GM20431 (cell line): ENCODE results near the gene ARSI.

ENCODE experiments used
- in situ Hi-C: fragments of 300-500 bp; cut with MseI, MboI; formaldehyde crosslinking; loops from one replicate; pipeline ENCODE4 v1.15.0; 2020; ENCODE audit warnings: low sequenced_read_pairs; ENCODE audit not compliant: unreplicated experiment

Gene ARSI

GRCh38 chr5:150302301-150303069, at the start of gene ARSI:
ARSI (minus strand) TSS chr5:150302905; CDS start chr5:150302373, 532 bp downstream.
- in situ Hi-C loops, result no loop called here

GRCh38 chr5:150350524-150351344, 48.0 kb upstream of the ARSI start:
- in situ Hi-C loops, result no loop called here

- in situ Hi-C loops, result no loop called here
Measured at GRCh38 chr5:150349681-150350275, 47.1 kb upstream of the ARSI start.

- in situ Hi-C loops, result no loop called here
Measured at GRCh38 chr5:150347451-150347850, 44.7 kb upstream of the ARSI start.

- in situ Hi-C loops, result no loop called here
Measured at GRCh38 chr5:150347003-150347402, 44.3 kb upstream of the ARSI start.

- in situ Hi-C loops, result no loop called here
Measured at GRCh38 chr5:150346592-150346991, 43.9 kb upstream of the ARSI start.

- in situ Hi-C loops, result no loop called here
Measured at GRCh38 chr5:150345716-150346115, 43.0 kb upstream of the ARSI start.

- in situ Hi-C loops, result no loop called here
Measured at GRCh38 chr5:150343994-150344631, 41.4 kb upstream of the ARSI start.

GRCh38 chr5:150342583-150342982, 39.9 kb upstream of the ARSI start:
- in situ Hi-C loops, result no loop called here

GRCh38 chr5:150341989-150342388, 39.3 kb upstream of the ARSI start:
- in situ Hi-C loops, result no loop called here

- in situ Hi-C loops, result no loop called here
Measured at GRCh38 chr5:150341331-150341730, 38.6 kb upstream of the ARSI start.

GRCh38 chr5:150340614-150341255, 38.0 kb upstream of the ARSI start:
- in situ Hi-C loops, result no loop called here

- in situ Hi-C loops, result no loop called here
Measured at GRCh38 chr5:150339841-150340240, 37.1 kb upstream of the ARSI start.

GRCh38 chr5:150339165-150339564, 36.5 kb upstream of the ARSI start:
- in situ Hi-C loops, result no loop called here

- in situ Hi-C loops, result no loop called here
Measured at GRCh38 chr5:150338546-150338945, 35.8 kb upstream of the ARSI start.

- in situ Hi-C loops, result no loop called here
Measured at GRCh38 chr5:150335778-150336177, 33.1 kb upstream of the ARSI start.

GRCh38 chr5:150333400-150333799, 30.7 kb upstream of the ARSI start:
- in situ Hi-C loops, result no loop called here

- in situ Hi-C loops, result no loop called here
Measured at GRCh38 chr5:150329881-150330876, 27.5 kb upstream of the ARSI start.

- in situ Hi-C loops, result no loop called here
Measured at GRCh38 chr5:150329038-150329437, 26.3 kb upstream of the ARSI start.
